BE2C (cell line): Measurements from ENCODE around the gene SLC66A1.

ENCODE experiments used
- DNase-seq: peaks from one replicate; pipeline ENCODE4 v3.0.0-alpha.2; 2020
- H3K27me3 ChIP-seq: fragments of 250-450 bp; sonication (Bioruptor Pico); 2 replicates; pipeline ENCODE4 v1.5.1; 2020; ENCODE audit warnings: mild to moderate bottlenecking
- H3K36me3 ChIP-seq: fragments of 250-450 bp; sonication (Bioruptor Pico); 2 replicates; pipeline ENCODE4 v1.5.1; 2020; ENCODE audit warnings: mild to moderate bottlenecking
- H3K4me1 ChIP-seq: fragments of 250-450 bp; sonication (Bioruptor Pico); 2 replicates; pipeline ENCODE4 v1.5.1; 2020
- H3K4me3 ChIP-seq: 2 replicates; pipeline ENCODE4 v1.5.1; 2011; ENCODE audit warnings: low read depth, low read length
- H3K9me3 ChIP-seq: fragments of 250-450 bp; sonication (Bioruptor Pico); 2 replicates; pipeline ENCODE4 v1.5.1; 2020
- TF ChIP-seq, protein P1 (sequence below): IDR thresholded peaks from 2 replicates; pipeline ENCODE4 v1.5.1; 2012; ENCODE audit warnings: mild to moderate bottlenecking, low read depth, low read length

SLC66A1 gene

DNA sequence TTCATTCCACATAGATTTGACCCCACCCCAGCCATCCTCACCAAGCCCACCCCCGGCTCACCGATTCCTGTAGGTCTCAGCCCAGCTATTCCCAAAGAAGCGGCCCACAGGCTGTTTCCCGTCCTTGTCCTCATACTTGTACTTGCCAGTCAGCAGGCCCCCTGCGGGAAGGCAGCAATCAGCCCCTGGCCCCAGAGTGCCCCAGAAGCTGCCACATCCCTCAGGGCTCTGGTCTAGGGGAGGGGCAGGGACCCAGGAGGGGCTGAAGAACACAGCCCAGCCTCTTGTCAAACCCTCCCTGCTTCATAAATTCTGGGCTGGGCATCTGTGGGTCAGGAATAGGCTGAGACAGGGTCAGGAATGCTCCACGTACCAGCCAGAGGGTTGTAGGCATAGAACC, 5.2 kb upstream of the SLC66A1 start:
- TF ChIP-seq, protein P1, sequence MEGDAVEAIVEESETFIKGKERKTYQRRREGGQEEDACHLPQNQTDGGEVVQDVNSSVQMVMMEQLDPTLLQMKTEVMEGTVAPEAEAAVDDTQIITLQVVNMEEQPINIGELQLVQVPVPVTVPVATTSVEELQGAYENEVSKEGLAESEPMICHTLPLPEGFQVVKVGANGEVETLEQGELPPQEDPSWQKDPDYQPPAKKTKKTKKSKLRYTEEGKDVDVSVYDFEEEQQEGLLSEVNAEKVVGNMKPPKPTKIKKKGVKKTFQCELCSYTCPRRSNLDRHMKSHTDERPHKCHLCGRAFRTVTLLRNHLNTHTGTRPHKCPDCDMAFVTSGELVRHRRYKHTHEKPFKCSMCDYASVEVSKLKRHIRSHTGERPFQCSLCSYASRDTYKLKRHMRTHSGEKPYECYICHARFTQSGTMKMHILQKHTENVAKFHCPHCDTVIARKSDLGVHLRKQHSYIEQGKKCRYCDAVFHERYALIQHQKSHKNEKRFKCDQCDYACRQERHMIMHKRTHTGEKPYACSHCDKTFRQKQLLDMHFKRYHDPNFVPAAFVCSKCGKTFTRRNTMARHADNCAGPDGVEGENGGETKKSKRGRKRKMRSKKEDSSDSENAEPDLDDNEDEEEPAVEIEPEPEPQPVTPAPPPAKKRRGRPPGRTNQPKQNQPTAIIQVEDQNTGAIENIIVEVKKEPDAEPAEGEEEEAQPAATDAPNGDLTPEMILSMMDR: no peak
- Histone ChIP-seq H3K9me3 (no peaks in the 10 kb centered on the region), H3K4me3 (no peak overlapping the region), H3K36me3 (no peaks in the 10 kb centered on the region; the same call in 1 of the 2 replicates), H3K27me3 (no peaks in the 10 kb centered on the region), H3K4me1 (no peaks in the 10 kb centered on the region)
- DNase-seq: no peak

DNA sequence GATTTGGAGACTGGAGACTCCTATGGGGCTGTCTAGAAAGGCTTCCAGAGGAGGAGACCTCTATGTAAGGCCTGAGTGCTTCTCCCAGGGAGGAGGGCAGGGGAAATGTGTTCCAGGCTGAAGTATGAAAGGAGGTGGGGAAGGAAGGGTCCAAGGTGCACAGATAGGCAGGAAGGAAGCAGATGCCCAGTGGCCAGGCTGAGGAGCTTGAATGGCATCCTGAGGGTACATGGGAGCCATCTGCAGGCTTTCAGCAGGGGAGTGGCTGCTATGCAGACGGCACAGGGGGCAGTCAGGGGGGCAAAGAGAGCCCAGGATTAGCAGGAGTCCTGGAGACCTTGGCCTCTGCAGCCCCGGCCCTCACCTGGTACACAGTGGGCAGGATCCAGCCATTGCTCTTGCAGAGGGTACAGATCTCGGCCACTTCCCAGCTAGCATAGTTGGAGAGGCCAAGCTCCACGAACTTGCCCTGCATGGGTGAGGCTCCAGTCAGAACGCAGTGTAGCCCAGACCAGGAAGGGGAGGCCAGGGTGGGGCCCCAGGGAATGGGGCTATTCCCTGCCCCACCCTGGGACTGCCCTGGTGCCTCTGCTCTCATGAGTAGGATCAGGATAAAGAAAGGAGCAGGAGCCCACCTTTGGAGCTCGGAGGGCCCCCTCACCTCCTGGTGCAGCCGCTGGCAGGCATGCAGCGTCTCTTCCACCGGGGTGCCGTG, 4.2 kb upstream of the SLC66A1 start:
- DNase-seq: no peak
- Histone ChIP-seq H3K36me3 (no peaks in the 10 kb centered on the region; the same call in 1 of the 2 replicates), H3K4me3 (no peak overlapping the region), H3K4me1 (no peaks in the 10 kb centered on the region), H3K27me3 (no peaks in the 10 kb centered on the region), H3K9me3 (no peaks in the 10 kb centered on the region)
- TF ChIP-seq, protein P1: no peak

DNA sequence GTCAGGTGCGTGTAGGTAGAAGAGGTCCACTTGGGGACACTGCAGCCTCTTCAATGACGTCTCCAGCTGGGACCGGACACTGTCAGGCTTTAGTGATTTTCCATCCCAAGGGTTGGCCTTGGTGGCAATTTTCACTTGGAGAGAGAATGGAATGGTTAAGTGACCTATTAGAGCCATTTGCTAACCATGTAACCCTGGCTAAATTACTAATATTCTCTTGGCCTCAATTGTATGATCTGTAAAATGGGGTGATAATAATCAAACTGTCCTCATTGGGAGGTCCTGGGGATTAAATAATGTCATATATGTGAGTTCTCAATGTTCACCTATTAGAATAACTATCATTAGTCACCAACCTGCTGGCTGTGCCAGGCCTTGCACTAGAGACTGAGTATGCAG, 3.6 kb upstream of the SLC66A1 start:
- H3K36me3 ChIP-seq: no peaks in the 10 kb centered on the region; the same call in 1 of the 2 replicates
- no peaks in the 10 kb centered on the region for H3K4me1 ChIP-seq
- no peaks in the 10 kb centered on the region for H3K9me3 ChIP-seq
- no peaks in the 10 kb centered on the region for H3K27me3 ChIP-seq
- H3K4me3 ChIP-seq: no peak overlapping the region
- no peak for DNase-seq
- TF ChIP-seq, protein P1: no peak

DNA sequence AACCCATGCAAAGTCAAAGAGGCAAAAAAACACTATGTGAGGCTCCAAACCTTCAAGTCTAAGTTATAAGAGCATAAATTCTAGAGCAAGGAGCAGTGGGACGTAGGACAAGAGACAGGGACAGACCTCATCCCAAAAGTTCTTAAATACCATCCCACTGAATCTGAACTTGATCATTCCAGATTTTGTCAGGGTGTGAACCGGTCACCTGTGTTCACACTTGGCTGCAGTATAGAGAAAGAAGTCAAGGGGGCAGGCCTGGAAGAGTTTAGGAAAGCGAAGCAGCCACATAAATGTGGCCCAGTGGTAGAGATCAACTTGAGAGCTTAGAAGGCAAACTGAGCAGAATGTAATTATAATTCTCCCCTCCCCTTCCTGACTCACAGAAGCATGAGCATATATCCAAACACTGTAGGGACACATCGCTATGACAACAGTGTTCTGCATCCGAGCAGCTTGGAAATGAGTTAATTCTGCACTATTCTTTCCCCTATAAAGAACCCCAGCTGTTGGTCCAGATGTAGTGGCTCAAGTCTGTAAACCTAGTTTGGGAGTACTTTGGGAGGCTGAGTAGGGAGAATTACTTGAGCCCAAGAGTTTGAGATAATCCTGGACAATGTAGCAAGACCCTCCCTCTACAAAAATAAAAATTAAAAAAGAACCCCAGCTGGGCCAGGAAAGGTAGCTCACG, 2.9 kb upstream of the SLC66A1 start:
- H3K36me3 ChIP-seq: no peaks in the 10 kb centered on the region; the same call in 1 of the 2 replicates
- no peaks in the 10 kb centered on the region for H3K27me3 ChIP-seq
- TF ChIP-seq, protein P1: no peak
- no peak overlapping the region for H3K4me3 ChIP-seq
- H3K4me1 ChIP-seq: no peaks in the 10 kb centered on the region
- DNase-seq: no peak
- H3K9me3 ChIP-seq: no peaks in the 10 kb centered on the region

DNA sequence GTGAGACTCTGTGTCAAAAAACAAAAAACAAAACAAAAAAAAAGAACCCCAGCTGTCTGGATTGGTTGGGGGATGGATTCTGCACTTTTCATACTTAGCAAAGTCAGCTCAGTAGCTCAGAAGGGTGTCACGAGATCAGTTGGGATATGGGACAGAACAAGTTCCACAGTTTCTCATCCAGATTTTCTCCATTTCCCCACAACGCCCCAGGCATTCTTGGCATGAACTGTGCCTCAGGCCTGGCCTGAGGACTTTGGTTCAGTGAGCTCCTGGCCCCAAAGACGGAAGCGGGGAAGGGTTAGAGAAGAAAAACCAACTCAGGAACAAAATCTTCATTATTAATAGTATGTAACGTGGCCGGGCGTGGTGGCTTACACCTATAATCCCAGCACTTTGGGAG, 2.1 kb upstream of the SLC66A1 start:
- TF ChIP-seq, protein P1: no peak
- Histone ChIP-seq H3K4me3 (no peak overlapping the region), H3K27me3 (no peaks in the 10 kb centered on the region), H3K4me1 (no peaks in the 10 kb centered on the region), H3K36me3 (no peaks in the 10 kb centered on the region; the same call in 1 of the 2 replicates), H3K9me3 (no peaks in the 10 kb centered on the region)
- no peak for DNase-seq
